Measurements from ENCODE around the gene COL4A2.

Gene COL4A2

DNA sequence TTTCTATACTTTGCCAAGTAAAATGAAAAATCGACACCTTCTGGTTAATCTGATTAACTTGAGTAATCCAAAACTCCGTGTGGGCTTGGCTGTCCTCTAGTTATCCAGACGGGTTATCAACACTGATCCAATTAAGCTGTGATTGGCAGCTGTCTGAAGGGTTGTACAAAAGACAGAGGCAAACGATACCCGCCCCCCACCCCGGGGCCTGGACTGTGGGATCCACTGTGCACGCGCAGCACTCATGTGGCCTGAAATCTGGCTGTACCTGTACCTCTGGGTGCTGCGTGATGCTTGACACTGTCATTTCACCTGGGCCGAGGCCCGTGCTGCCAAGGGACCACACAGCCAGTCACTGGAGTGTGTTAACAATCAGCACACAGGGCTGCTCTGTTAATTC is 53.5 kb downstream of the COL4A2 start:
- no peak for DNase-seq

DNA sequence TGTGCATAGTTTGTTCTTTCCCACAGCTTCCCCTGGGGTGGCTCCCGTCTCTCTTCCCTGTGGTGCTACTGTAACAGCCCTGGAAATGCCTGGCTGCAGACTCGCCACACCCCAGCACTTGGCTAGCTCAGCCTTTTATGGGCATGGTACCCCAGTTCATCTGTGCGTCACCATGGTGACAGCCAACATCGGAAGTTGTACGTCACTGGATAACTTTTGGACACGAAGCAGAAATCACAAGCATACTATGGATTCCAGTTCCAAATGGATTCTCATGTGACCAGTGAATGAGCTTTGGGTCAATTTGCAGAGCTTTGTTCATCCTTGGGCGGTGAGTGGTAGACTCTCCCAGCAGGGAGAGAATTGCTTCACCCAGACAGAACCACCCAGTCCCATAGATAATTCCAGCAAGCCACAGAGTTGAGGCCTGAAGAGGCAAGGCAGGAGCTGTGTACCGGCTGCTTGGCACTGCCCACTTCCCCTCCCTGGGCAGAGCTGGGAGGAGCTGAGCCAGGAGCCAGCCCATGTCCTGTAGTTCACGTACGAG is 54.4 kb downstream of the COL4A2 start:
- no peak for DNase-seq

DNA sequence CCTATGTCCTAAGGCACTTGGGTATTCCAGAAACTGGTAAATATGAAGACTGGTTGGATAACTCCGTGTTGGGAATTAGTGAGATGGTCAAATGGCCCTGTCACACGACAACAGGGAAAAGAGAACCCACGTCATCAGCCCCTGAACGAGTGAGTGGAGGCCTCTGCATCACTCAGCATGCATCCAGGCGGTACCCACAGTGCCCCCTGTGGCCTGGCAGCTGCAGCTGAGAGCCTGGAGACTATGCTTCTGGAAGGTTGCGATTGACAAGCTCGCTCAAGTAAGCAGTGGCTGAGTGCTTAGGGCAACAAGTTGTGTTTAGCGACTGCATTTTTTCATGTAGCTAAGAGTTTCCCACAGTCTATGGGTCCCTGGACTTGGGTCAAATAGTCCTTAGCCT is 55.9 kb downstream of the COL4A2 start:
- DNase-seq = no peak

- DNase-seq = no peak
Observed at GRCh38 chr13:110364081-110364480, 57.0 kb downstream of the COL4A2 start.

GRCh38 chr13:110365876-110366275 is 58.8 kb downstream of the COL4A2 start:
- DNase-seq = no peak

DNA sequence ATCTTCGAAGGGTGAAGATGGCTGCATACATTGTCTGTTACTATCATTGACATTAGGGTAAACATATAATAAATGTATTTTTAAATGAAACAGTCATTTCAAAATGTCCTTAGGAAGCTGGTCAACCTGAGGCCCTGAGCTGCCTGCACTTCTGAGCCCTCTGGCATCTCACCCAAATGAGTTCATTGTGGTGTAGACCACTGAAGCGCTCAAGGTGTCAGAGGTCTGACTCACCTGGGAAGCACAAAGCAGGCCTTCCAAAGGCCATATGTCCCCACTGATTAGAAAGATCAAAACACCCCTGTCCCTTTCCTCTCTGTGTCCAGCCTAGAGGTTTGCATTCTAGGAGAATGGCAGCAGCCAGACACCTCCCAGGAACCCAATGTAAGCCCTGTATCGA is 59.6 kb downstream of the COL4A2 start:
- no peak for DNase-seq

DNA sequence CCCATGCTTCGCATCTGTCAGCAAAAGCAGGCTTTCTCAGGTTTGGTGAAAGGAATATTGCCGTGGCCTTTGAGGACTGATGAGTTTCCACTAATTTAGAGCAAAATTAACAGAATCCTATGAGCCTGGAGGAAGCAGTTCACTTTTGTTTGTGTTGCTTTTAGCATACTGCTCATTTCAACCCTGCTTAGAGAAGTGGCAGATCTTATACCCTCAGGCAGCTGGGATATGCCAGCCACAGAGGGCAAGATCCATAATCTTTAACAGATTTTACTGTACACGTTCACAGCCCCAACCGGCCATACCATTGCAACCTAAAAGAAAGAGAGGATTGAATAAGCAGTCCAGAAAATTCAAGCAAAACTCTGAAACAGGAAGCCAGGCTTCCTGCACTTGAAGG is 60.5 kb downstream of the COL4A2 start:
- no peak for DNase-seq

GRCh38 chr13:110368408-110368807 is 61.3 kb downstream of the COL4A2 start:
- DNase-seq = no peak

DNA sequence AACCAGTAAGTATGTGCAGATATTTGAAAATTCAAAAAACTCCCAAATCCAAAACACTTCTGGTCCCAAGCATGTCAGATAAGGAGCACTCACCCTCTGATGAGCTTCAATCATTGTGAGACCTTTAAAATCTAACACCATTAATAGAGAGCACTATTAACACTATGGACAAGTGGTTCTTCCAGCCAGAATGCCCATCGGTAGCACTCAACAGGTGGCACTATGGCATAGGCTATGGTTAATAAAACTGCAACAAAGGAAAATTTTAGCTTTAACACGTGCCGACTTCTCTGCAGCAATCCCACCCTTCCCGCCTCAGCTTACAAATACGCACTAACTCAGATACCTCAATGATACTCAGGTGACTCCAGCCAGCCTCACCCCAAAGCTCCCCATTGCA is 62.3 kb downstream of the COL4A2 start:
- no peak for DNase-seq

DNA sequence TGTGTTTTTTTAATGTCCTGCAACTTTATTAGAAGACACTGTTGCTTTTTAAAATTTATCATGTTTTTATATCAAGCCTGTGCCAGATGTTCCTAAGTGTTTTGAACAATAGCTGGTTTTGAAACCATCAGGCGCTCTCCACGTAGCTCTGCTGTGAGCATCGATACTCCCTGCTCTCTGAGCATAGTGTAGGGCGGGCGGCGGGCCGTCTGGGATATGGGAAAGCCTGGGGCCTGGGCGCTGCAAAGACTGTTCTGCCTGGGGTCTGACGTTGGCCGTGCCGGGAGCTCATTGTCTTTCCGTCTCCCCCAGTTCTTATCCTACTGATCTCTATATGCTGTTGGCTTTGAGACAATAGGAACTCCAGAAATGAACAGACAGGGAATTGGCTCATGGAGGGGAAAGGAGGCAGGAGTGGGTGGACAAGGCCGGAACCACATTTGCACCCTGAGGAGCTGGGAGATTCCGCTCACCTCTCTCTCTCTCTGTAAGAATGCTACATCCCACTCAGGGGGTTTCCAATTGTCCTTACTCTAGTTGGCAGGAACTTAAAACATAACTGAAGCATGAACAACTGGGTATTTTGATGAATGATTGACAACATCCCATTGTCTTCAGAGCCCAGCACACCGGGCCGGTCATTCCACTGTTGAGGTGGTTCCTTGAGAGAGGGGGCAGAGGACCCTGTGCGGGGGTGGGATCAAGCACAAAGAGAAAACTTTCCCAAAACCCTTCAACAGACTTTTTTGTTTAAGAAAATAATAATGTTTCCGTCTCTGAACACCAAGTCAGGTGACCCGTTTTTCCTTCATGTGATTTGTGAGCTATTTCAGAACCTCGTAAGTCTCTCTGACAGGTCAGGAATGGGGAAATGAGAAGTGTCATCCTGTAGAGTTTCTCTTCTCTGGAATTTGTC is 64.7 kb downstream of the COL4A2 start:
- DNase-seq = no peak

DNA sequence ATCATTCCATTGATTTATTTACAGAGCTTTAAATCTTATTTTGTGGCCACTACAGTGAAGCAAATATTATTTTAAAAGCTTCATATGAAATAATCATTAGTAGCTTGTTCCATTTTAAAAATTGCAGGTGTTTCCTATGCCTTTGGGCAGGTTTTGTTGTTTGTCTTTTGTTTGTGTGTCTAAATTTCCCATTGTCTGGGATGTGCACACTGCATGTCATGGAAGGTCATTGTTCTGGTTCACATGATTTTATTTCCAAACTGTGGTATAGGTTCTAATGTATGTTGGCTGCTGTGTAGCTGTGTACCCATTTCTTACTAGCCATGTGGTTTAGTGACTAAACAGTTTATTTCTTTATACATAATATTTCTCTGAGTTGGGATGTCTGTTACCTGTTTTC is 65.6 kb downstream of the COL4A2 start:
- no peak for DNase-seq

GRCh38 chr13:110373617-110374016 is 66.5 kb downstream of the COL4A2 start:
- no peak for DNase-seq

DNA sequence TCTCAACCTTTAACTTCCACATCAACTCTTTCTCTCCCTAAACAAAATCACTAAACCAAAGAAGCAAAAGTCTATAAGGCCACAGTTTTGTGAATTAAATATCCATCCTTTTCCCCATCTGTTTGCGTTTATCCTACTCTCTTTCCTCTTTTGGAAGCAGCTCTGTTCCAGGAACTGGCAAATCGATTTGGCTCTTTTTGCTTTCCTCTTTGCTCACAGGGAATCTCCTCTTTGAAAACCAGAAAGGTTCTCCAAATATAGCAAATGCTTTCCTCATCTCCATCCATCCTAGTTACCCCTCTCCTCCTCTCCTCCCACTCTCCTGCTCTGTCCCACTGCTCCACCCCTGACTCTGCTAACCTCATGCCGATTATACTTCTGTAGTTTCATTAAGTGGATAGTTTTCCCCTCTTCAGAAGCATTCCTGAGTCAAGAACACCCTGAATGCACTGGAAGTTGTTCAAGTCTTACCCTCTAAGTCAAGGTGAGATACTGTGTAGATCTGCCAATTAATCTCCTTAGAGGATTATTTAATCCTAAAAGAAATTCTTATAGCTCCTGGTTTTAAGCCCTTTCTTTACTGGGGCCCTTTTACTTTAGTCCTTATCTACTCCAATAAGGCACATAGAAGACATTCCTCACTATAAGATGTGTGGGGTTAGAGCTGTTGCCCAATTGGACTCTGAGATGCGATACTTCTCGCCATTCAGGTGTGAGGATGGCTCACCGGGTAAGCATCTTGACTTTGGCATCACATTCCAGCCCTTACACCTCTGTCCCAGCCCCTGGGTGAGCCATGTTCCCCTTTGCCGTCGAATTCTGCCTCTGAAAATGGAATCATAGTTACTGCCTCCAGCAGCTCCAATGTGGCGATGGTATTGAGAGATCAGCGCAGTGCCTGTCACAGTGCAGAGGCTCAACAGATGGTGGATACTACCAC is 67.6 kb downstream of the COL4A2 start:
- DNase-seq = no peak

- no peak for DNase-seq
Observed at GRCh38 chr13:110376120-110376519, 69.0 kb downstream of the COL4A2 start.

DNA sequence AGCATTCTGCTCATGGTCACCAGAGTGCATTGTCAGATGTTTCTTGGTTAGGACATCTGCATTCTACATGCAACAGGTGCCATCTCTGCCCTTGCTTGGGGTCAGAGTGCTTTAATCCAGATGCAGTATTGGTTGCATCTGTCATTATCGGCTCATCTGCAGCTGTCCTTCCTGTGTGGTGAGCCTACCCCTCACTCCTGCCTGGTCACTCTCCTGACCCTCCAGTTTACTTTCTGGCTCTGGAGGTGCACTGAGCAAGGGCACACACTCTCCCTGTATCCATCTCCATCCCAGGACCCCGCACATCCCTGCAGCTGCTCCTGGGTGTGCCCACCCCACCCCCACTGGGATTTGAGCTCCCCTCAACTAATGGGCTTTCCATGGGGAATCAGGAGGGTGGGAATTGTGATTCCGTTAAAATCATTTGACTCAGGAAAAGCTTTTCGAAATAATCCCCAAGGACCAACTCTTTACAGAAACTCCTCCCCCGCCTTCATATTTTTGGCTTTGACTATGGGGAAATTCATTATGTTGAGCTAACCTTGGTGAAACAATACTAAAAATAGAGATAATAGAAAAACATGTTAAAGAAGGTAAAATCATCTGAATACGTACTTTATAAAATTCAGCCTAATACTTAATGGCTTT is 70.2 kb downstream of the COL4A2 start:
- DNase-seq = no peak

DNA sequence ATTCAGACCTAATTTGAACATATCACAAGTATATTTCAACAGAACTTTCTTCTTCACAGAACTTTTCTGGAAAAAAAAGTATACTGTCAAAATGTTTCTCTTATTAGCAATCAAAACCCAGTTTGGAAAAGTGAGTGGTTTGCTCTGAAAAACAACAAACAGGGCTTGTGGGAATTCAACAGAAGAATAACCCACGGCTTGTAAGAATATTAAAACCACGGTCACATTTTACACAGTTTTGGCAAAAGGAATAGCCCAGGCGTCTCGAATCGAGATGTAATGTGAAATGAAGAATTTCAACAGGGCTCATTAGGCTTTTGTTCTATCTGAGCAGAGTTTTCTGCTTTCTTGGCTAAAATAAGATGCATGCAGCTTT is 70.7 kb downstream of the COL4A2 start:
- DNase-seq = no peak

GRCh38 chr13:110379358-110379757 is 72.3 kb downstream of the COL4A2 start:
- no peak for DNase-seq

DNA sequence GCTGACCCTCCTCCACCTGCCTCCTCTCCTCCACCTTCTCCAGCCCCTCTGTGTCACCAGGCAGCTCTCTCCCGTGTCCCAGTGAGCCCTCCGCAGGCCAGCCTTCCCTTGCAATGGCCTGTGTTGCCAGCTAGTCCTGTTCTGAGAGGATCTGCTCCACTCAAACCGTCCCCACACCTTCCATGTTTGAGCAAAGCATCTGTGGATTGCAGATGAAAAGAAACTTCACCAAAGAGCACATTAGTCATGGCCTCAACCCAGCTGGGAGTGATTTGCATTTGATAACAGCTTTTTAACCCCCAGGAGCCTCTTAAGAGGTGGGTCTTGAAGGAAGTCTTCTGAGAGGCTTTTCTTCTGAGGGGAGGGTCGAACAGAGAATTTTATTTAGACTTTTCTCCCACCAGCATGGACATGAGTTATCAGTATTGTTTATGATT is 72.8 kb downstream of the COL4A2 start:
- DNase-seq = no peak

GRCh38 chr13:110380359-110381028 is 73.4 kb downstream of the COL4A2 start:
- no peak for DNase-seq

DNA sequence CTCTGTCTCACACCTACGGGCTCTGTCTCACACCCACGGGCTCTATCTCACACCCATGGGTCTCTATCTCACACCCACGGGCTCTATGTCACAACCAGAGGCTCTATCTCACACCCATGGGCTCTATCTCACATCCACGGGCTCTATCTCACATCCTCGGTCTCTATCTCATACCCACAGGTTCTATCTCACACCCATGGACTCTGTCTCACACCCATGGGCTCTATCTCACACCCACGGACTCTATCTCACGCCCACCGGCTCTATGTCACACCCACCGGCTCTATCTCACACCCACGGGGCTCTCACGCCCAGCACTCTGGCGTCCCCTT is 73.9 kb downstream of the COL4A2 start:
- no peak for DNase-seq

DNA sequence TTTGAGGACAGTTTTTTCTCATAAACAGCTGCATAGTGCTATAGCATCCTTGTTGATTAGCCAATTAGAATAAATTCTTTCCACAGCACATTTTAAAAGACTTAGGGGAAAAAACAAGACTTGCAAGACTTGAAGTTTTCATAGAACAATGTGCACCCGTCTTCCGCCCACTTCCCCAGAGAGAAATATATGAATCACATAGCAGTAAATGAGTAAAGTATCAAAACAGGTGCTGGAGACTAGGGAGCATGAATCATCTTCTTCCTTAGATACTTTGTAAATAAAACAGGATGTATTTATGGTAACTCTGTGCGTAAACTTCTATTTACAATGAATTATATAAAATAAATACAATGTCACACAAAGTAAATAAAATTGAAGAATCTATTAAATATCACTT is 75.1 kb downstream of the COL4A2 start:
- no peak for DNase-seq

DNA sequence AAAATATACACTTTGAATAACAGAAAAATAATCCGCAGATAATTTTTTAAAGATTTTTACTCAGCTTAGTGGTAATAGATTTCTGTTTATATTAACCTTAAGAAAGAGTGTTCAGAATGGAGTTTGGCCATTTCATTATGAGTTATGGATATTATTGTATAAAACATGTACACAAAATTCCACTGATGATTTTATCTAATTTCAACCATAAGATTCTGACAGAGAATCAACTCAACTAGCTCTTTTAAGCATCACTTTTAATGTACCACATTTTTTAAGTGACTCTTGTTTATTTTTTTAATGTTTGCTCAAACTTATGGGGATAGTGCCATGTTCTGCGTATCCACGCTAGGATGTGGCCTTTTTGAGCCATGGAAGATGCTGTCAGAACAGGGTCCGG is 75.7 kb downstream of the COL4A2 start:
- DNase-seq = no peak

Data from SHP77 (cell line).